ENCODE results near the gene WDR90.
A peak's percentile ranks its signal among the peaks of the same experiment; 100 is the strongest.

WDR90 gene

GRCh38 chr16:626787-627453, 22.2 kb upstream of the WDR90 start:
- peak; percentile 43 to 62 (median 50) for DNase-seq

DNA sequence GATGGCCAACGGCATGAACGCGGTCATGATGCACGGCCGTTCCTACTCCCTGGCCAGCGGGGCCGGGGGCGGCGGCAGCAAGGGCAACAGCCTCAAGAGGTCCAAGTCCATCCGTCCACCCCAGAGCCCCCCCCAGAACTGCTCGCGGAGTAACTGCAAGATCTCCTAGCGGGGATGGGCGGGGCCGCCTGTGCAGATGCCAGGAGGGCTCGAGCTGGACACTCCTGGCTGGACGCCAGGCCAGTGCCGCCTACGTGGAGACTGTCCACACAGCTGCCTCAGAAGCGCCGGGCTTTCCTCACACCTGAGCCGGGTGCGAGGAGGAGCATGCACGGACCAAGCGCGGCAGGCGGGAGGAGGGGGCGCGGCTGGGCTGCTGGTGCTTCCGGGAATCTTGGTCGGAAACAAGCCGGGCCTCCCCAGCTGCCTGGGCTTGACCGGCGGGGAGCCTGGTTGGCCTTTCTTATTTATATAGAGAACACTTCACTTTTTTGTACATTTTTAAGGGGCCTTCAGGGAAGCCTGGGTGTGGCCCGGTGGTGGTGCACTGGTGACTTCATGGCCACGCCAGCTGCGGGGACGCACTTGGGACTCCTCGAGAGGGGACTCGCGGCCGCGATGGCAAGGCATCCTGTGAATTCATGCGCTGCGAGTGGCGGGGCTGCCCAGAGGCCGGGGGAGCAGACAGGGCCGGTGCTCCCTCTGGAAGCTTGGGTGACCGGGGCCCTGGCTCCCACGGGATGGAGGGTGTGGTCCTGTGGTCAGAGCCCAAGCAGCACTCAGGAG, 21.5 kb upstream of the WDR90 start:
- no peak for DNase-seq

- DNase-seq: no peak
Observed at GRCh38 chr16:628321-629061, 20.7 kb upstream of the WDR90 start.

- no peak for DNase-seq
Observed at GRCh38 chr16:629185-629832, 19.9 kb upstream of the WDR90 start.

GRCh38 chr16:629833-630248, 19.3 kb upstream of the WDR90 start:
- DNase-seq: no peak

DNA sequence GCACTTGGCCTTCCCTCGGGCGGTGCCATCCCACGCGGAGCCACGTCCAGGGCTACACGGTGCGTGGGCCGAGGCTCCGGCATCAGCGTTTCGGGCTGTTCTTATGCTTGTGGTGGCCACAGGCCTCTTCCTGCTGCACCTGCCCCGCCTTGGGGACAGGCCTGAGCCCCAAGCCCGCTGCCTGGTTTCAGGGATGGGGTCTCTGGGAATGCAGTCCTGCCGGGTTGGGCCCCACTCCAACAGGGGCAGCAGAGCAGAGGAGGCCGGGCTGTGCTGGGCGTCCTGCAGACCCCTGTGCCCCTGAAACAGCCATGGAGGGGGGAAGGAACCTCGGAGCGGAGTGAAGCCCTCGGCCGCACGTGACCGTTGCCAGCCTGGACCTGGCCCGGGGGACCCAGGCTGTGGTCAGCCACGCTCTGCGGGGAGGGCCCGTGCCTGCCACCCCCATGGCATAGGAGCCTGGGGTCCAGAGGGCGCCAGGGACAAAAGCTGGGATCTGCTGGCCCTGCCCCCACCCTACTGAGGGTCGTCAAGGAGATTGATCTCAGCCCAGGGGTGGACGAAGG, 18.8 kb upstream of the WDR90 start:
- peak in 2 of 3 donors; percentile 18 to 31 for DNase-seq

DNA sequence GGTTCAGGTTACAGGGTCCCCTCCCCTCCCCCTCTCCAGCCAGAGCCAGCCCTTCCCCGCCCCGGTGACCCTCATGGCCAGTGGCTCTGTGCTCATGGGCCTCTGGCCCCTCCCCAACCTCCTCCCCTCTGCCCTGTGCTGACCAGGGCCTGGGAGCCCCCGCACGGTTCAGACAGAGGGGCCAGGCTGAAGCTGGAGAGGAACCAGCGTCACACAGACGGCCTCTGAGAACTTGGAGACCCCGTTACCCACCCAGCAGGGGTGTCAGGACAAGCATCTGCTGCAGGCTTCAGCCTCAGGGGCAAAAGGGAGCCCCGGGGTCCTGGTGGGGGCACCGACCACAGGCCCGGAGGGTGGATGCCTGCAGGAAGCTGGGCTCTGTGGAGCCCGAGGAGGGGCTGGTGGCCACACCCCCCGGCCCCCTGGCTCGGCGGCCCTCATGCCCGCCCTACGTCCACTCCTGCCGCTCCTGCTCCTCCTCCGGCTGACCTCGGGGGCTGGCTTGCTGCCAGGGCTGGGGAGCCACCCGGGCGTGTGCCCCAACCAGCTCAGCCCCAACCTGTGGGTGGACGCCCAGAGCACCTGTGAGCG, 18.3 kb upstream of the WDR90 start, which contains the start of gene WFIKKN1:
TSS of gene WFIKKN1 (plus strand) at position 171 of the 591 bp plus-strand sequence. CDS start at position 440, 269 bp downstream.
- peak in 1 of 3 donors; percentile 20 for DNase-seq

DNA sequence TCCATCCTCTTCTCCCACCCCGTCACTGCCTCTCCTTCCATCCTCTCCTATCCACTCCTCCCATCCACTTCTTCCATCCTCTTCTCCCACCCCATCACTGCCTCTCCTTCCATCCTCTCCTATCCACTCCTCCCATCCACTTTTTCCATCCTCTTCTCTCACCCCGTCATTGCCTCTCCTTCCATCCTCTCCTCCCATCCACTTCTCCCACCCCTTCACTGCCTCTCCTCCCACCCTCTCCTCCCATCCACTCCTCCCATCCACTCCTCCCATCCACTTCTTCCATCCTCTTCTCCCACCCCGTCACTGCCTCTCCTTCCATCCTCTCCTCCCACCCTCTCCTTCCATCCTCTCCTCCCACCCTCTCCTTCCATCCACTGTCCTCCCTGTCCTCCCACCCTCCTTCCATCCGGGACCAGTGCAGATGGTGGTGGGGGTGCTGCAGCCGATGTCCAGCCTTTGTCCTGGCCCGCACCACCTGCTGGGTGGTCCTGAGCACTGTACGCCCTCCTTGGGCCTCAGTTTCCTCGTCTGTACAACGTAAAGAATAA, 17.3 kb upstream of the WDR90 start:
- DNase-seq: no peak

DNA sequence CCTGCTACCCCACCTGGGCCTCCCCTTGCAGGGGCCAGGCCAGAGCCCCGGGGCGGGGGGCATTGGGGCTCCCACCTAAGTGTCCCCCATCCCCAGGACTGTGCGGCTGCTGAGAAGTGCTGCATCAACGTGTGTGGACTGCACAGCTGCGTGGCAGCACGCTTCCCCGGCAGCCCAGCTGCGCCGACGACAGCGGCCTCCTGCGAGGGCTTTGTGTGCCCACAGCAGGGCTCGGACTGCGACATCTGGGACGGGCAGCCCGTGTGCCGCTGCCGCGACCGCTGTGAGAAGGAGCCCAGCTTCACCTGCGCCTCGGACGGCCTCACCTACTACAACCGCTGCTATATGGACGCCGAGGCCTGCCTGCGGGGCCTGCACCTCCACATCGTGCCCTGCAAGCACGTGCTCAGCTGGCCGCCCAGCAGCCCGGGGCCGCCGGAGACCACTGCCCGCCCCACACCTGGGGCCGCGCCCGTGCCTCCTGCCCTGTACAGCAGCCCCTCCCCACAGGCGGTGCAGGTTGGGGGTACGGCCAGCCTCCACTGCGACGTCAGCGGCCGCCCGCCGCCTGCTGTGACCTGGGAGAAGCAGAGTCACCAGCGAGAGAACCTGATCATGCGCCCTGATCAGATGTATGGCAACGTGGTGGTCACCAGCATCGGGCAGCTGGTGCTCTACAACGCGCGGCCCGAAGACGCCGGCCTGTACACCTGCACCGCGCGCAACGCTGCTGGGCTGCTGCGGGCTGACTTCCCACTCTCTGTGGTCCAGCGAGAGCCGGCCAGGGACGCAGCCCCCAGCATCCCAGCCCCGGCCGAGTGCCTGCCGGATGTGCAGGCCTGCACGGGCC, 16.5 kb upstream of the WDR90 start:
- no peak for DNase-seq

- no peak for DNase-seq
Observed at GRCh38 chr16:633336-634050, 15.7 kb upstream of the WDR90 start.

GRCh38 chr16:634051-634670, 15.0 kb upstream of the WDR90 start:
- DNase-seq: no peak

DNA sequence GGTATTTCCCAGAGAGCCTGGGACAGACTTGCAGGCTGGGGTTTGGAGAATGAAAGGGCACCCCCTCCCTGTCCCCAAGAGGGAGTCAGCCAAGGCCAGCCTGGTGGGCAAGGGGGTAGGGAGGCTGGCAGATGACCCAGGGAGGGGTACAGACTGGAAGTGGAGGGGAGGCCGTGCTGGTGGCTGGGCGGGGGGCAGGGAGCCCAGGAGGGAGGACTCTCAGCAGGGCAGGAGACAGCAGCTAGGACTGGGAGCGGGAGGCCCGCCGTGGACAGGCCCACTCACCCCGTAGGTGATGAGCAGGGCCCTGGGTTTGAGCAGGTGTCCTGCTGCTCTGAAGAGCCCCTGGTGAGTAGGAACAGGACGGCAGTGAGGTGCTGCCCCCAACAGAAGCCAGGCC, 14.2 kb upstream of the WDR90 start:
- DNase-seq: no peak

DNA sequence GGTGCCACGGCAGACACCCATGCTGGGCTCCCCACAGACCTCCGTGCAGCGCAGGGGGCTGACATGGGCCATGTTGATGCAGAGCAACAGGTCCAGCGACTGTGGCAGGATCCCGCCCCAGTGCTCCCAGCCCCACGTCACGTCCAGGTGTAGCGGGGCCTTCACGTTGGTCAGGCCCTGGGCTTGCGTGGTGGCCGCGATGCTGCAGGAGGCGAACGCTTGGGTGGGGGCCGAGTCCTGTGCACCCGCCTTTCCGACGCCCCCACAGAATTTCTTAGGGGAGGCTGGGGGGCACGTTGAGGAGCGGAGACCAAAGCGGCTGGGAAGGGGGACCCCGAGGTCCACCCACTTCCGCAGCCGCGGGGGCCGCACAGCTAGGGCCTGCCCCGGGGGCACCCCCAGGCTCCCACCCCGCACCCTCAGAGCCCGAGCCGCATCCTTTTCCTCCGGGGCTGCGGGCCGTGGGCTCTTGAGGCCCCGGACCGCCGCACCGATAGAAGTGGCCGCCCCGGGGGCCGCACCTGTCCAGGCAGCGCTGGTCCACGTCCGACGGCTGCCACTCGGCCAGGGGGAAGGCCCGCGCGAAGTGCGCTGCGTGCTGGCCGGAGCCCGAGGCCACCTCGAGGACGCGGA, 13.5 kb upstream of the WDR90 start:
- peak in 1 of 3 donors; percentile 10 for DNase-seq

DNA sequence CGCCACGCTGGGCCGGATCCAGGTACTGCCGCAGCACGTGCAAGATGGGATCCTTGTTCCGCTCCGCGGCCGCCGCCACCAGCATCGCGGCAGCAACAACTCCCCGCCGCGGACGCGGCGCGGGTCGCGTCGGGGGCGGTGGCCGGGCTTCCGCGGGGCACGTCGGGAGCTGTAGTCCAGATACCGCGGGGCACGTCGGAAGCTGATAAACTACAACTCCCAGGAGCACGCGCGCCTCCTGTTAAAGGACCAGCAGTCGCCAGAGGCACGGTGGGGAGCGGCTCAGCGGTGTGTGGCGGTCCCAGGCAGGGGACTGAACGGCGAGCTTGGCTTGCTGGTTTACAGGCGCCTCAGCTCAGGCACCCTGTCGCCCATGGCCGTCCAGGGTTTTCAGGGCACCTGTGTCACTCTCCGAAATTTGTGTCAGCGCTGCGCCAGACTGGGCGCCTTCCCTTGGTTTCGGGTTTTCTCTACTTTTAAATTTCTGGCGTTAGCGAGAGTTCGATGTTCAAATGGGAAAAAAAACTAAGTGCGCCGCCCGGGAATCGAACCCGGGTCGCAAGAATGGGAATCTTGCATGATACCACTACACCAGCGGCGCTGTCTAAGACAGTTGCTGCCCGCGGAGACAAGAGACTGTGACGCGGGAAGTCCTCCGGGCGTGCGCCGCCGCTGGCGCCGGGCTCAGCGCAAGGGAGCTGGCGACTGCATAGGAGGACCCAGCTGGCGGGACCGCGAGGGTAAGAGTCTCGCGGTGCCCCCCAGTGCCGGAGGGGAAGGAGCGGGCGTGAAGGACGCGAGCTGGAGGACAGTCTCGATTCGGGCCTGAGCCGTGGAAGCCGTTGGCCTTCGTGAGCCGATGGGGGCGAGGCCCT, 12.7 kb upstream of the WDR90 start, which contains the start of gene METTL26:
TSS of gene METTL26 (minus strand) at position 100 of the 875 bp plus-strand sequence. CDS start at position 85, 15 bp downstream.
- peak; percentile 96 to 97 (median 97) for DNase-seq

- peak; percentile 85 to 98 (median 95) for DNase-seq
Observed at GRCh38 chr16:637081-638018, 11.8 kb upstream of the WDR90 start.

- no peak for DNase-seq
Observed at GRCh38 chr16:638034-638543, 11.1 kb upstream of the WDR90 start.

- no peak for DNase-seq
Observed at GRCh38 chr16:638836-639235, 10.3 kb upstream of the WDR90 start.

Data from suppressor macrophage treated with lipopolysaccharide for 1 hour (primary cell).